Upper lobe of left lung (tissue), 6 donors: Measurements from ENCODE around the gene TSPY1. TPM values are rescaled to one million over a fixed set of nuclear protein-coding genes. Genes with fewer than 3 reads are reported as not detected.
"Not testable (repeated sequence)": the region's sequence is repeated elsewhere in the genome, so short reads cannot be mapped to it uniquely, and the experiment has no call there.

ENCODE experiments used
- ATAC-seq, 2 donors: fragments of 200-7000 bp; cut with Tn5 transposase; one replicate each; pipeline ENCODE4 v1.9.1; 2022; ENCODE audit warnings: mild to moderate bottlenecking in 2 of 2, moderate library complexity in 2 of 2; ENCODE audit not compliant: low FRiP score in 2 of 2
- DNase-seq, 2 donors: peaks; one replicate each; pipeline ENCODE4 v3.0.0-alpha.2; 2019 to 2020
- H3K27ac ChIP-seq, 4 donors: fragments of 200-600 bp; sonication (generic); one replicate each; pipeline ENCODE4 v1.5.1; 2016 to 2019
- H3K27me3 ChIP-seq, 4 donors: fragments of 200-600 bp; sonication (generic); one replicate each; pipeline ENCODE4 v1.5.1; 2017 to 2019
- H3K36me3 ChIP-seq, 4 donors: fragments of 200-600 bp; sonication (generic); one replicate each; pipeline ENCODE4 v1.5.1; 2016 to 2019
- H3K4me1 ChIP-seq, 4 donors: fragments of 200-600 bp; sonication (generic); one replicate each; pipeline ENCODE4 v1.5.1; 2018 to 2019
- H3K4me3 ChIP-seq, 4 donors: fragments of 200-600 bp; sonication (generic); one replicate each; pipeline ENCODE4 v1.5.1; 2017 to 2019; ENCODE audit warnings: mild to moderate bottlenecking in 2 of 4, moderate library complexity in 1 of 4
- H3K9me3 ChIP-seq, 4 donors: fragments of 200-600 bp; sonication (generic); one replicate each; pipeline ENCODE4 v1.5.1; 2018 to 2019
- WGBS, 2 donors: methylation state at CpG; one replicate each; pipeline ENCODE4 v1.1.5; 2017 to 2018; 5-methylcytosine and 5-hydroxymethylcytosine counted together
- total RNA-seq, 6 donors: library from RNA; depleted of rRNA in 4 of 6; stranded (reverse); fragments of >200 nt in 4 of 6; gene quantifications; one replicate each; pipeline versions ENCODE4 v1.1.0 to v1.2.1, GENCODE V29; 2016 to 2021
- donor health status: DM: no; HTN: no; CAD: no; lungs with moderate emphysema.
- donor health status: DM: no; HTN: yes; CAD: no; lungs with severe emphysema.

The TSPY1 gene, protein sequence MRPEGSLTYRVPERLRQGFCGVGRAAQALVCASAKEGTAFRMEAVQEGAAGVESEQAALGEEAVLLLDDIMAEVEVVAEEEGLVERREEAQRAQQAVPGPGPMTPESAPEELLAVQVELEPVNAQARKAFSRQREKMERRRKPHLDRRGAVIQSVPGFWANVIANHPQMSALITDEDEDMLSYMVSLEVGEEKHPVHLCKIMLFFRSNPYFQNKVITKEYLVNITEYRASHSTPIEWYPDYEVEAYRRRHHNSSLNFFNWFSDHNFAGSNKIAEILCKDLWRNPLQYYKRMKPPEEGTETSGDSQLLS
- total RNA-seq, result not detected

DNA sequence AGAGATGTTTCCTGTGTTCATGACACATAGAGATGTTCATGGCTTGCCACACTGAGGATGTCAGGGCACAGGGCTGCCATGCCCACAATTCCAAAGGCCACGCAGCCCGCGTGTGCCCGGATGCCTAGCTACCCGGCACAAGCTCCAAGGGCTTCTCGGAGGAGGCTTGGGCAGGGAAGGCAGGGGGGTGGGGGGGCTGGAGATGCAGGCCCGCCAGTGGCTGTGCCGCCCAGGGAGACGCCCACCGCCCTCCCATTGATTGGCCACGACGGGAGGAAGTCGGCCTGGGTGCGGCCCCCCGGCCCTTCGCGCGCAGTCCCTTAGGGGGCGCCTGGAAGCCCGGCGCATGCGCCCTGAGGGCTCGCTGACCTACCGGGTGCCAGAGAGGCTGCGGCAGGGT, at the start of gene TSPY1:
Gene TSPY1 (plus strand): TSS at position 301 of the 400 bp plus-strand sequence. CDS start 46 bp downstream, at position 347.
- no CpG with 5 or more reads among the region's 25 CpGs for WGBS, 2 donors
- DNase-seq, H3K36me3 ChIP-seq, ATAC-seq, H3K27ac ChIP-seq, H3K9me3 ChIP-seq, H3K4me1 ChIP-seq, H3K27me3 ChIP-seq, H3K4me3 ChIP-seq: not testable (repeated sequence)

DNA sequence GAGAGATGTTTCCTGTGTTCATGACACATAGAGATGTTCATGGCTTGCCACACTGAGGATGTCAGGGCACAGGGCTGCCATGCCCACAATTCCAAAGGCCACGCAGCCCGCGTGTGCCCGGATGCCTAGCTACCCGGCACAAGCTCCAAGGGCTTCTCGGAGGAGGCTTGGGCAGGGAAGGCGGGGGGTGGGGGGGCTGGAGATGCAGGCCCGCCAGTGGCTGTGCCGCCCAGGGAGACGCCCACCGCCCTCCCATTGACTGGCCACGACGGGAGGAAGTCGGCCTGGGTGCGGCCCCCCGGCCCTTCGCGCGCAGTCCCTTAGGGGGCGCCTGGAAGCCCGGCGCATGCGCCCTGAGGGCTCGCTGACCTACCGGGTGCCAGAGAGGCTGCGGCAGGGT, 20.2 kb downstream of the TSPY1 start, which contains the start of gene TSPY9:
Gene TSPY9 (plus strand): TSS at position 301 of the 400 bp plus-strand sequence. CDS start 46 bp downstream, at position 347.
- DNase-seq, H3K27me3 ChIP-seq, H3K36me3 ChIP-seq, ATAC-seq, H3K4me3 ChIP-seq, H3K4me1 ChIP-seq, H3K9me3 ChIP-seq, H3K27ac ChIP-seq: not testable (repeated sequence)
- no CpG with 5 or more reads among the region's 26 CpGs for WGBS, 2 donors

DNA sequence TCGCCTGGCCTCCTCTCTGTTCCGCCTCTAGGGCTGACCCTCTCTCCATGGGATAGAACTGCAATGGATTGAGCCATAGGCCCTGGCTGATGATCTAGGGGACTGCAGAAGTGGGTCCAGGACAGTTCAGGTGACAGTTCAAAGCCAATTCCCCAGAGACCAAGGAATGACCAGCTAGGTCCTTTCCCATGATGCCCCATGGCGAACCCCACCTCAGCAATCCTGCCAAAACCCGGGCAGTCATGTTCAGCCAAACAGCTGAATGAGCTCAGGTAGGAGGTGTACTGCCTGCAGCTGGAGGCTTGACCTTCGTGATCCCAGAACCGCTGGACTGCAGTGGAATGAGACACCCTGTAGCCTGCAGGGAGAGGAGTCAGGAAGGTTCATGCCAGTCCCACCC, 37.6 kb downstream of the TSPY1 start:
- H3K36me3 ChIP-seq, DNase-seq, H3K27me3 ChIP-seq, ATAC-seq, H3K4me1 ChIP-seq, H3K9me3 ChIP-seq, H3K27ac ChIP-seq, H3K4me3 ChIP-seq: not testable (repeated sequence)
- WGBS, 2 donors, result no CpG with 5 or more reads among the region's 6 CpGs

DNA sequence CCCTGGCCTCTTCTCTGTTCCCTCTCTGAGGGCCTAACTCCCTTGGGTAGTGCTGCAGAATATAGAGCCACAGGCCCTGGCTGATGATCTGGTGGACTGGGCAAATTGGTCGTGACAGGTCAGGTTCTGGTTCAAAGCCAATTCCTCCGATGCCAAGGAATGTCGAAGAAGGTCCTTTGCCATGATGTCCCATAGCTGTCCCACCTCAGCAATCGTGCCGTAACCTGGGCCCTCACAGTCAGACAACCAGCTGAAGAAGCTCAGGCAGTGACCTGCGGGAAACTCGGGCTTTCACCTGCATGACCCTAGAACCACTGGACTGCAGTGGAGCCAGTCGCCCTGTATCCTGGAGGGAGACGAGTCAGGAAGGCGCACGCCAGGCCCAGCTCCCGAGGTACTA, 49.5 kb downstream of the TSPY1 start:
- not testable (repeated sequence) for H3K4me3 ChIP-seq, ATAC-seq, H3K36me3 ChIP-seq, DNase-seq, H3K9me3 ChIP-seq, H3K27ac ChIP-seq, H3K4me1 ChIP-seq, H3K27me3 ChIP-seq
- no CpG with 5 or more reads among the region's 12 CpGs for WGBS, 2 donors

Other genes starting within 250 kb of the TSPY1 start
- not detected for gene TSPY4, start 129.5 kb upstream of the TSPY1 start, total RNA-seq
- gene TSPY8, start 109.2 kb upstream of the TSPY1 start, total RNA-seq, result not detected
- not detected for gene TSPY3, start 68.5 kb upstream of the TSPY1 start, total RNA-seq
- gene TSPY9, start 20.3 kb downstream of the TSPY1 start, total RNA-seq, result not detected
- gene TSPY10, start 60.9 kb downstream of the TSPY1 start, total RNA-seq, result not detected